NOMO-1 treated with dmso at 0.1 percent for 144 hours (cell line): ENCODE results near the gene SEMA3E.

ENCODE experiments used
- DNase-seq: peaks from one replicate; lab custom pipeline; 2025; ENCODE audit not compliant: unreplicated experiment; lab: John Stamatoyannopoulos, UW

Gene SEMA3E

GRCh38 chr7:83366629-83367028 is 282.3 kb downstream of the SEMA3E start:
- no peak for DNase-seq

GRCh38 chr7:83365746-83366145 is 283.2 kb downstream of the SEMA3E start:
- DNase-seq = no peak

DNA sequence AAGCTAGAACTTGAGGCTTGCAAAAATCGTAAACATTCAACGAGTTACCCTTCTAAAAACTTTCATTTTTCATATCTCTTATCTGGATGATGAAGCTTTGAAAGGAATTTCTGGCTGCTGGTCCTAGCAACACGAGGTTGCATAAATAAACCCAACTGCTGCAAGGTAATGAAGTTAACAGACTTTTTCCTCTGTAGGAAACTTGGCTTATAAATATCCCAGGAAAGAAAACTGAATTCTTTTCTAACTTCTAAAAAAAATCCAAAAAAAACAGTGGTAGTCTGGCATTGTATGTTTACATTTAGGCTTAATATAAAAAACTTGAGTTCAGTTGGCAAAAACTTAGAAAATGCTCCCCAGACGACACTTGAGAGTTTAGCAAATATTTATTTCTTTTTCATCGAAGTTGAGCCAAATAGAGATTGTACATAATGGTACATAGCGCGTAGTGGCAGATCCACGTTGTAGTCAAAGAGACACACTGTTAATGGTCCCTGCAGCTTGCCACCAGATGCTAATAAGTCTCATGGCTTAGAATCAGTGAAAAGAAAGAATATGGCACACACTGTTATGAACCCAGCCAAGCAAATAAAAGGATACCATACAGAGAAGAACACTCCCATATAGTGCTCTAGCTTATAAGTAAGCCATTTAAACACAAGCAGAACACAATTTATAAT is 285.9 kb downstream of the SEMA3E start:
- DNase-seq = no peak

- DNase-seq = no peak
Measured at GRCh38 chr7:83359108-83359507, 289.8 kb downstream of the SEMA3E start.

DNA sequence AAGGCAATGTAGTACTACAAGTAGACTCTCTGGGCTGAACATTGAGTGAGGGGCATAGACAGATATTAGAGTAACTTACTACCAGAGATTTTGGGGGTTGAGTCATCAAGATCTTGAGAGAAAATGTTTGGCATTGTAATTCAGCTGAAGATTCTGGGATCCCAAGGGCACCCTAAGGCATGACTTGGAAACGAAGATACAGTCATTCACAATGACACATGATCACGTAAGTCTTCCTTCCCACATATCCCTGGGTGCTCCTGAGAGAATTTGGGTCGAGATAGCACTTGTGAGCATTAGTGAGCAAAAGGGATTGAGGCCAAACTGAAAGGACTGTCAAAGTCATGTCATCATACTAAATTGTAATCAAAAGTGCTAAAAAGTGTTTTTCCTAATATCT is 293.8 kb downstream of the SEMA3E start:
- DNase-seq = no peak

DNA sequence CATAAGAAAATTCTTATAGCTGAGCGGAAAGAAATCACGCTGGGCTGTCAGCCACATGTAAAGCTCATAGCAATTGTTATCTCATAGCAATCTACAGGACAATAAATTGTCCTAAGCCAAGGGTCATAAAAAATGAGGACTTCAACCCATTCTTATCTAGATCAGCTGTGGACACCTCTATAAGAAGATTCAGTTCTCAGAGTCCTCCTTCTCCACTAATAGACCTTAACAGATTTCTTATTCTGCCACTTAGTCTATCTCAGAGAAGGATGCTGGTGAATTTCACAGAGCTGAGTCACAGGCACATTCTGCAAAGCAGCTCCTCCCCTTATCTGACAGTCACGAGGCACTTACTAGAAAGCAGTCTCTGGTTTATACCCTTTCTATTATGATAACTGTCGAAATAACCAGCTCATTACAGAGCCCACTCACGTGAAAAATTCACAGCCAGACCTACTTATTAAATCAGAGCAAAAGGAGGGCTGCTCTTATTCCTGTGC is 300.9 kb downstream of the SEMA3E start:
- DNase-seq = no peak

GRCh38 chr7:83339907-83340306 is 309.0 kb downstream of the SEMA3E start:
- DNase-seq = no peak

- DNase-seq = no peak
Measured at GRCh38 chr7:83338277-83338950, 310.5 kb downstream of the SEMA3E start.

DNA sequence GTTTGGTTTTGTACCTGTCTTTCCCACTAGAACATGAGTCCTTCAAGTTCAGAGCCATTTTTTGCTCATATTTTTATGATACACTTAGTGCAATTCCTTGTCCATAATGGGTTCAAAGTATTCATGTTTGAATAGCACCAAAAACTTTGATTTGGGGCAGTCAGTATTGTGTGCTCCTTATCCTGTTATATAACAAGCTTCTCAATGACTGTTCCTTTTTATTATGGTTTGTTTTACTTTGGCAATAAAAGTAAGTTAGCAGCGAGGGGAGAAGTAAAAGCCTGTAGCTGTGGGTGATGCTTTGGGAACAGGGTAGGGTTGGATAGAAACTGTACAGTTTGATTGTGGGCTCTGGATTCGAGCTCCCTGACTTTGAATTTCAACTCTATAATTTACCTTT is 311.9 kb downstream of the SEMA3E start:
- DNase-seq = no peak

DNA sequence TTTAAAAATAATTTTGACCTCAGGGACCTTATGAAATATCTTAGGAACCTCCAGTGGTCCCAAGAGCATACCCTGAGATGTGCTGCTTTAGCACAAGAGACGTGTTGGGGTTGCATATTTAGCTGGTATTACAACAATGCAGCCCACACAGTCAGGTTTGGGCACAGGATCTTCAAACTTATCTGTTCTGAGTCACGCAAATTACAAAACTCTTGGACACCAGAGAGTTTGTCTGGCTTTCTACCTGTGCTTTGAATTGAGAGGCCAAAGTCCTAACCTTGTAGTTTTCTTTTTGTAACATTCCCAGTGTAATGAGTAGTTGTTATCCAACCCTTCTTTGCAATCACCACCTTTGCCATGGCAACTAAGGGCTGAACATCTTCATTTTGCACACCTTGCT is 322.7 kb downstream of the SEMA3E start:
- DNase-seq = no peak

DNA sequence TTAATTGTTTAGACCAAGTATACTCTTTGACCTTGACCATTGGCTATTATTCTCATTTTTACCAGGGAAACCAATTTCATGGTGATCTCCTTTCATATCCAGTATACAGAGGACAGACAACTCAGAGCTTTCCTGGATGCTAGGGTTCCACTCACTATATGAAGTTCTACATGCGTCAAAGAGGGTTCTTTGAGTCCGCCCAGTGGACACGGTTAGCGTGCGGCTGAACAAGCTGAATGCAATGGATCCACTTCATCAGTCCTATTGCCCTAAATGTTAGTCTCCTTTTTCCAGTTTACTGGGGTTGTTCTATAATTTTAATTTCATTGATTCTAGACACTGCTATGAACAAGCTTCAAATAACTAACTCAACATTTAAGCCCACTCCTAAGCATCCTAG is 323.9 kb downstream of the SEMA3E start:
- no peak for DNase-seq

GRCh38 chr7:83324596-83324995 is 324.3 kb downstream of the SEMA3E start:
- DNase-seq = no peak

DNA sequence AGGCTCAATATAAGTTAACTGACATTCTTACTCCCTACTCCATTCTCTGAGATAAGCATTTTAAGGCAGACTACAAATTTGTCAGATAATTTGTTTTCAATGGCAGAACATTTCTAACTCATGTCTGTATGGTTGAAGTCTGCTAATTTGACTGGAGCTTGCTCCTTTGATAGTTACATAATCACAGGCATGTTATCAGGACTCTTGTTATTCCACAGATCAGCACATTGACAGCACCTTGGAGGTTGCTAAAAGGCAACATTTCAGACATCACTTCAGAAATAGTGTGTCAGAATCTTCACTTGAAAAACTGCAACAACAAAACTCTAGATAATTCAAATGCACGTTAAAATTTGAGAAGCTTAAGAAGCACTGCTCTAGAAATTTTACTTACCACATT is 327.9 kb downstream of the SEMA3E start:
- no peak for DNase-seq

GRCh38 chr7:83313931-83314330 is 335.0 kb downstream of the SEMA3E start:
- no peak for DNase-seq
